GM12891 (cell line): ENCODE results near the gene CAMTA1.

Source experiments
- POLR2A ChIP-seq: IDR thresholded peaks from 2 replicates; pipeline ENCODE4 v1.6.1; 2011; ENCODE audit warnings: low read depth, low read length, control low read depth
- POLR2AphosphoS5 ChIP-seq: IDR thresholded peaks from 2 replicates; pipeline ENCODE4 v1.6.1; 2011; ENCODE audit warnings: low read depth, low read length, control low read depth
- TAF1 ChIP-seq: IDR thresholded peaks from 2 replicates; pipeline ENCODE4 v1.6.1; 2011; ENCODE audit warnings: low read depth, low read length, control low read depth

DNA sequence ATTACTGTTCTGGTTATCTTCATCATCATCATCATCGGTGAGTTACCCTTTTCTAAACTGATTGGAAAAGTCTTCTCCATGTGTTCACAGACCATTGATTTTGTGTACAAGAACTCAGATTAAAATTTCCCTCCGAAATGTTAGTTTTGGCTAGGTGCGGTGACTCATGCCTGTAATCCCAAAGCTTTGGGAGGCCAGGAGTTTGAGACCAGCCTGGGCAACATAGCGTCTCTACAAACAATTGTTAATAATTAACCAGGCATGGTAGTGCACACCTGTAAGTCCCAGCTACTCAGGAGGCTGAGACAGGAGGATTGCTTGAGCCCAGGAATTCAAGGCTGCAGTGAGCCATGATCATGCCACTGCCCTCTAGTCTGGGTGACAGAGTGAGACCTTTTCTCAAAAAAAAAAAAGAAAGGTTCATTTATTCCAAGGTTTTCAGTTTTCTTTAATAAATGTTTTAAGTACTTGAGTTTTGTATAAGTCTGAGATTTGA is 992.9 kb downstream of the CAMTA1 start:
- no peak for TF ChIP-seq POLR2A
- no peak for TF ChIP-seq TAF1
- TF ChIP-seq POLR2AphosphoS5, result no peak
